ENCODE results near the gene RNF220.

The RNF220 gene

GRCh38 chr1:44565833-44566232, 160.8 kb downstream of the RNF220 start:
- Histone ChIP-seq H3K9me3 (ENCODE audit: control insufficient read depth in 1 of 2, low read length in 2 of 2) (no peaks in the 10 kb centered on the region), H3K4me1 (ENCODE audit: control insufficient read depth in 1 of 2, insufficient read depth in 2 of 2, low read length in 2 of 2) (no peaks in the 10 kb centered on the region), H3K36me3 (ENCODE audit: control insufficient read depth in 1 of 2, insufficient read depth in 2 of 2, low read length in 2 of 2) (no peaks in the 10 kb centered on the region), H3K4me3 (ENCODE audit: low read depth in 1 of 2, low read length in 2 of 2) (no peak overlapping the region), H3K27me3 (ENCODE audit: low read depth, low read length) (no peaks in the 10 kb centered on the region), H3K27ac (ENCODE audit: low read length) (no peak overlapping the region)

GRCh38 chr1:44566281-44567046, 161.4 kb downstream of the RNF220 start:
- Histone ChIP-seq H3K27me3 (ENCODE audit: low read depth, low read length) (no peaks in the 10 kb centered on the region), H3K36me3 (ENCODE audit: control insufficient read depth in 1 of 2, insufficient read depth in 2 of 2, low read length in 2 of 2) (no peaks in the 10 kb centered on the region)

GRCh38 chr1:44568128-44568900, 163.3 kb downstream of the RNF220 start:
- Histone ChIP-seq H3K27ac (ENCODE audit: low read length) (no peak overlapping the region), H3K4me3 (ENCODE audit: low read depth in 1 of 2, low read length in 2 of 2) (no peak overlapping the region), H3K9me3 (ENCODE audit: control insufficient read depth in 1 of 2, low read length in 2 of 2) (no peaks in the 10 kb centered on the region), H3K36me3 (ENCODE audit: control insufficient read depth in 1 of 2, insufficient read depth in 2 of 2, low read length in 2 of 2) (no peaks in the 10 kb centered on the region), H3K4me1 (ENCODE audit: control insufficient read depth in 1 of 2, insufficient read depth in 2 of 2, low read length in 2 of 2) (no peaks in the 10 kb centered on the region), H3K27me3 (ENCODE audit: low read depth, low read length) (no peaks in the 10 kb centered on the region)

More at GRCh38 chr1:44566281-44567046, 161.4 kb downstream of the RNF220 start:
- no peak overlapping the region for H3K4me3 ChIP-seq (ENCODE audit: low read depth in 1 of 2, low read length in 2 of 2)
- H3K4me1 ChIP-seq (ENCODE audit: control insufficient read depth in 1 of 2, insufficient read depth in 2 of 2, low read length in 2 of 2) = no peaks in the 10 kb centered on the region
- no peaks in the 10 kb centered on the region for H3K9me3 ChIP-seq (ENCODE audit: control insufficient read depth in 1 of 2, low read length in 2 of 2)
- no peak overlapping the region for H3K27ac ChIP-seq (ENCODE audit: low read length)

- H3K4me3 ChIP-seq (ENCODE audit: low read depth in 1 of 2, low read length in 2 of 2) = no peak overlapping the region
- H3K36me3 ChIP-seq (ENCODE audit: control insufficient read depth in 1 of 2, insufficient read depth in 2 of 2, low read length in 2 of 2) = no peaks in the 10 kb centered on the region
- H3K9me3 ChIP-seq (ENCODE audit: control insufficient read depth in 1 of 2, low read length in 2 of 2) = no peaks in the 10 kb centered on the region
- no peak overlapping the region for H3K27ac ChIP-seq (ENCODE audit: low read length)
- H3K27me3 ChIP-seq (ENCODE audit: low read depth, low read length) = no peaks in the 10 kb centered on the region
- no peaks in the 10 kb centered on the region for H3K4me1 ChIP-seq (ENCODE audit: control insufficient read depth in 1 of 2, insufficient read depth in 2 of 2, low read length in 2 of 2)
These were observed 164.4 kb downstream of the RNF220 start for GRCh38 chr1:44569491-44569890.

GRCh38 chr1:44571712-44572571, 166.9 kb downstream of the RNF220 start:
- Histone ChIP-seq H3K27me3 (ENCODE audit: low read depth, low read length) (no peaks in the 10 kb centered on the region), H3K27ac (ENCODE audit: low read length) (no peak overlapping the region), H3K4me1 (ENCODE audit: control insufficient read depth in 1 of 2, insufficient read depth in 2 of 2, low read length in 2 of 2) (no peaks in the 10 kb centered on the region), H3K36me3 (ENCODE audit: control insufficient read depth in 1 of 2, insufficient read depth in 2 of 2, low read length in 2 of 2) (no peaks in the 10 kb centered on the region), H3K4me3 (ENCODE audit: low read depth in 1 of 2, low read length in 2 of 2) (no peak overlapping the region), H3K9me3 (ENCODE audit: control insufficient read depth in 1 of 2, low read length in 2 of 2) (no peaks in the 10 kb centered on the region)

GRCh38 chr1:44572572-44572879, 167.5 kb downstream of the RNF220 start:
- Histone ChIP-seq H3K27ac (ENCODE audit: low read length) (no peak overlapping the region), H3K36me3 (ENCODE audit: control insufficient read depth in 1 of 2, insufficient read depth in 2 of 2, low read length in 2 of 2) (no peaks in the 10 kb centered on the region)

GRCh38 chr1:44575396-44575795, 170.3 kb downstream of the RNF220 start:
- H3K4me3 ChIP-seq (ENCODE audit: low read depth in 1 of 2, low read length in 2 of 2) = no peak overlapping the region
- no peaks in the 10 kb centered on the region for H3K9me3 ChIP-seq (ENCODE audit: control insufficient read depth in 1 of 2, low read length in 2 of 2)
- no peak overlapping the region for H3K27ac ChIP-seq (ENCODE audit: low read length)
- H3K4me1 ChIP-seq (ENCODE audit: control insufficient read depth in 1 of 2, insufficient read depth in 2 of 2, low read length in 2 of 2) = no peaks in the 10 kb centered on the region
- H3K27me3 ChIP-seq (ENCODE audit: low read depth, low read length) = no peaks in the 10 kb centered on the region
- H3K36me3 ChIP-seq (ENCODE audit: control insufficient read depth in 1 of 2, insufficient read depth in 2 of 2, low read length in 2 of 2) = no peaks in the 10 kb centered on the region

More at GRCh38 chr1:44572572-44572879, 167.5 kb downstream of the RNF220 start:
- Histone ChIP-seq H3K9me3 (ENCODE audit: control insufficient read depth in 1 of 2, low read length in 2 of 2) (no peaks in the 10 kb centered on the region), H3K27me3 (ENCODE audit: low read depth, low read length) (no peaks in the 10 kb centered on the region), H3K4me3 (ENCODE audit: low read depth in 1 of 2, low read length in 2 of 2) (no peak overlapping the region), H3K4me1 (ENCODE audit: control insufficient read depth in 1 of 2, insufficient read depth in 2 of 2, low read length in 2 of 2) (no peaks in the 10 kb centered on the region)

GRCh38 chr1:44576456-44577150, 171.5 kb downstream of the RNF220 start:
- H3K27ac ChIP-seq (ENCODE audit: low read length) = no peak overlapping the region
- H3K4me1 ChIP-seq (ENCODE audit: control insufficient read depth in 1 of 2, insufficient read depth in 2 of 2, low read length in 2 of 2) = no peaks in the 10 kb centered on the region
- H3K27me3 ChIP-seq (ENCODE audit: low read depth, low read length) = no peaks in the 10 kb centered on the region
- no peak overlapping the region for H3K4me3 ChIP-seq (ENCODE audit: low read depth in 1 of 2, low read length in 2 of 2)
- H3K9me3 ChIP-seq (ENCODE audit: control insufficient read depth in 1 of 2, low read length in 2 of 2) = no peaks in the 10 kb centered on the region
- H3K36me3 ChIP-seq (ENCODE audit: control insufficient read depth in 1 of 2, insufficient read depth in 2 of 2, low read length in 2 of 2) = no peaks in the 10 kb centered on the region

- no peaks in the 10 kb centered on the region for H3K4me1 ChIP-seq (ENCODE audit: control insufficient read depth in 1 of 2, insufficient read depth in 2 of 2, low read length in 2 of 2)
- no peak overlapping the region for H3K4me3 ChIP-seq (ENCODE audit: low read depth in 1 of 2, low read length in 2 of 2)
- no peak overlapping the region for H3K27ac ChIP-seq (ENCODE audit: low read length)
- peaks cover 1% of the 10 kb centered on the region for H3K27me3 ChIP-seq (ENCODE audit: low read depth, low read length)
- H3K36me3 ChIP-seq (ENCODE audit: control insufficient read depth in 1 of 2, insufficient read depth in 2 of 2, low read length in 2 of 2) = no peaks in the 10 kb centered on the region
- no peaks in the 10 kb centered on the region for H3K9me3 ChIP-seq (ENCODE audit: control insufficient read depth in 1 of 2, low read length in 2 of 2)
These were observed 176.2 kb downstream of the RNF220 start for GRCh38 chr1:44581205-44581604.

- H3K36me3 ChIP-seq (ENCODE audit: control insufficient read depth in 1 of 2, insufficient read depth in 2 of 2, low read length in 2 of 2) = no peaks in the 10 kb centered on the region
- H3K27ac ChIP-seq (ENCODE audit: low read length) = no peak overlapping the region
- no peaks in the 10 kb centered on the region for H3K9me3 ChIP-seq (ENCODE audit: control insufficient read depth in 1 of 2, low read length in 2 of 2)
- H3K4me1 ChIP-seq (ENCODE audit: control insufficient read depth in 1 of 2, insufficient read depth in 2 of 2, low read length in 2 of 2) = no peaks in the 10 kb centered on the region
- H3K27me3 ChIP-seq (ENCODE audit: low read depth, low read length) = peaks cover 5% of the 10 kb centered on the region
- no peak overlapping the region for H3K4me3 ChIP-seq (ENCODE audit: low read depth in 1 of 2, low read length in 2 of 2)
These were observed 179.1 kb downstream of the RNF220 start for GRCh38 chr1:44584167-44584566.
